ENCODE measurements around the gene USP22. TPM values are rescaled to one million over a fixed set of nuclear protein-coding genes. Genes with fewer than 3 reads are reported as not detected.

USP22 gene
- total RNA-seq, 1 donor from 2014 or later, result 279 TPM

DNA sequence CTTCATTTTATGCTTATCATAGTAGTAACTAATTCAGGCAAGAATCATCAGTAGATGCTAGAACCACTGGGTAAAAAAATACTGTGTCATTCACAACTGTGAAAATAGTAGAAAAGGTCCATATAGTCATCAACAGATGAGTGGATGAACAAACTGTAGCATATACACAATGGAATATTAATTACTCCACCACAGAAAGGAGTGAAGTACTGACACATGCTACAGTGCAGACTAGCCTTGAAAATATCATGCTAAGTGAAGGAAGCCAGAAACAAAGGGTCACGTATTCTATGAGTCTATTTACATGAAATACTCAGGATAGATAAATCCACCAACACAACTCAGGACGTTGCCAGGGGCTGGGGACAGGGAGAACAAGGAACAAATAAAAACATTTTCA, 13.3 kb downstream of the USP22 start:
- no peak for TF ChIP-seq CTCF (conservative IDR thresholded peaks at IDR 0.05)
- Mint-ChIP-seq H3K4me1 (ENCODE audit: unreplicated experiment) (peaks cover 29% of the 10 kb centered on the region), H3K36me3 (peaks cover 23% of the 10 kb centered on the region)

DNA sequence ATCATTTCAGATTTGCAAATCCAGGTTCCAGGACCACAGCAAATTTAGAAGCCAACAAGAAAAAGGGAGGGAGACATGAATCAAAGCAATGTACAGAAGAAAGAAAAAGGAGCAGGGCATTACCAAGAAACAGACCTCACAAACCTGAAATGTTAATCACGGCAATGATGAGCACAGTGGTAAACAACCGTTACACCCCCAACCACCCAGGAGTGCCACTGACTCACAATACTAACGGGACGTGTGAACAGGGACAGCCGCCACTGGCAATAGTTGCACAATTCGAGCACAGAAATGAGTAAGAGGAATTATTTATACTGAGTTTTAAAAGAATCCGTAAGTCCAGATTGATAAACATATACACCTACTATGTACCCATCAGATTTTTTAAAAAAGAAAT, 13.8 kb downstream of the USP22 start:
- Mint-ChIP-seq H3K4me1 (ENCODE audit: unreplicated experiment) (peaks cover 28% of the 10 kb centered on the region), H3K27ac (no peak overlapping the region)

More for the DNA sequence above, 13.3 kb downstream of the USP22 start:
- DNase-seq (ENCODE audit: extremely low spot score, unreplicated experiment), result no peak
- no peak overlapping the region for H3K4me3 Mint-ChIP-seq
- no peaks in the 10 kb centered on the region for H3K27me3 Mint-ChIP-seq
- H3K9me3 Mint-ChIP-seq, result no peaks in the 10 kb centered on the region
- H3K27ac Mint-ChIP-seq, result peak overlapping the region; percentile 49

DNA sequence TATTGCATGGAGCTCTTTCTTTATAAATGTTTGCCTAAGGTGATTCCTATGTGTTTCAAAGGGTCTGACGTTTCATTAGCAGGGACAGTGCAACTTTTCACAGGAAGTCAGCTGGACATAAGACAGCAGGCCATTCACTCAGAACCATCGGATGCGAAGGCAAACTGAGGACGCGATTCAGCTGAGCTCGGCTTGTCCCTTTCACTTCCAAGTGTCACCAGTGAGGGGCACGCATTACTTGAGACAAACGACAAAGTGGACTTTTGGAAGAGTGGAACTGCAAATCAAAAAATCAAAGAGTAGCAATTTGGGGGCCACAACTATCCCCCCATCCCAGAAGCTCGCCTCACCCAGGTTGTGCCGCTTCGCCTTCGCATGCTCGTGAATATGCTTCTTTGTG, 14.6 kb downstream of the USP22 start:
- peaks cover 24% of the 10 kb centered on the region for H3K36me3 Mint-ChIP-seq
- no peak for DNase-seq (ENCODE audit: extremely low spot score, unreplicated experiment)
- no peak overlapping the region for H3K27ac Mint-ChIP-seq
- H3K4me3 Mint-ChIP-seq, result no peak overlapping the region
- TF ChIP-seq CTCF (conservative IDR thresholded peaks at IDR 0.05), result no peak
- H3K27me3 Mint-ChIP-seq, result no peaks in the 10 kb centered on the region
- H3K9me3 Mint-ChIP-seq, result no peaks in the 10 kb centered on the region
- peaks cover 25% of the 10 kb centered on the region for H3K4me1 Mint-ChIP-seq (ENCODE audit: unreplicated experiment)

More for the DNA sequence above, 13.8 kb downstream of the USP22 start:
- Mint-ChIP-seq H3K27me3 (no peaks in the 10 kb centered on the region), H3K9me3 (no peaks in the 10 kb centered on the region), H3K36me3 (peaks cover 24% of the 10 kb centered on the region), H3K4me3 (no peak overlapping the region)
- DNase-seq (ENCODE audit: extremely low spot score, unreplicated experiment), result no peak
- no peak for TF ChIP-seq CTCF (conservative IDR thresholded peaks at IDR 0.05)

- no peaks in the 10 kb centered on the region for H3K9me3 Mint-ChIP-seq
- H3K36me3 Mint-ChIP-seq, result peaks cover 30% of the 10 kb centered on the region
- peaks cover 20% of the 10 kb centered on the region for H3K4me1 Mint-ChIP-seq (ENCODE audit: unreplicated experiment)
Observed at GRCh38 chr17:21027031-21027430, 15.8 kb downstream of the USP22 start.

GRCh38 chr17:21025451-21025850, 17.4 kb downstream of the USP22 start:
- Mint-ChIP-seq H3K27ac (no peak overlapping the region), H3K27me3 (no peaks in the 10 kb centered on the region), H3K4me3 (no peak overlapping the region), H3K9me3 (no peaks in the 10 kb centered on the region), H3K4me1 (ENCODE audit: unreplicated experiment) (peaks cover 19% of the 10 kb centered on the region), H3K36me3 (peaks cover 33% of the 10 kb centered on the region)
- no peak for DNase-seq (ENCODE audit: extremely low spot score, unreplicated experiment)
- TF ChIP-seq CTCF (conservative IDR thresholded peaks at IDR 0.05), result no peak

More at GRCh38 chr17:21027031-21027430, 15.8 kb downstream of the USP22 start:
- DNase-seq (ENCODE audit: extremely low spot score, unreplicated experiment), result no peak
- no peak for TF ChIP-seq CTCF (conservative IDR thresholded peaks at IDR 0.05)
- no peak overlapping the region for H3K27ac Mint-ChIP-seq
- no peak overlapping the region for H3K4me3 Mint-ChIP-seq
- H3K27me3 Mint-ChIP-seq, result no peaks in the 10 kb centered on the region

GRCh38 chr17:21024024-21024423, 18.8 kb downstream of the USP22 start:
- peaks cover 42% of the 10 kb centered on the region for H3K36me3 Mint-ChIP-seq
- H3K9me3 Mint-ChIP-seq, result no peaks in the 10 kb centered on the region
- peak overlapping the region; percentile 30 for H3K27ac Mint-ChIP-seq
- no peak overlapping the region for H3K4me3 Mint-ChIP-seq
- H3K27me3 Mint-ChIP-seq, result no peaks in the 10 kb centered on the region
- TF ChIP-seq CTCF (conservative IDR thresholded peaks at IDR 0.05), result no peak
- no peak for DNase-seq (ENCODE audit: extremely low spot score, unreplicated experiment)
- peaks cover 11% of the 10 kb centered on the region for H3K4me1 Mint-ChIP-seq (ENCODE audit: unreplicated experiment)

Data from type B pancreatic cell (in vitro differentiated cells).